MV-4-11 (cell line): ENCODE data around the gene TPST1.

Source experiments
- DNase-seq: peaks from one replicate; lab custom pipeline; 2025; lab: John Stamatoyannopoulos, UW

TPST1 gene

DNA sequence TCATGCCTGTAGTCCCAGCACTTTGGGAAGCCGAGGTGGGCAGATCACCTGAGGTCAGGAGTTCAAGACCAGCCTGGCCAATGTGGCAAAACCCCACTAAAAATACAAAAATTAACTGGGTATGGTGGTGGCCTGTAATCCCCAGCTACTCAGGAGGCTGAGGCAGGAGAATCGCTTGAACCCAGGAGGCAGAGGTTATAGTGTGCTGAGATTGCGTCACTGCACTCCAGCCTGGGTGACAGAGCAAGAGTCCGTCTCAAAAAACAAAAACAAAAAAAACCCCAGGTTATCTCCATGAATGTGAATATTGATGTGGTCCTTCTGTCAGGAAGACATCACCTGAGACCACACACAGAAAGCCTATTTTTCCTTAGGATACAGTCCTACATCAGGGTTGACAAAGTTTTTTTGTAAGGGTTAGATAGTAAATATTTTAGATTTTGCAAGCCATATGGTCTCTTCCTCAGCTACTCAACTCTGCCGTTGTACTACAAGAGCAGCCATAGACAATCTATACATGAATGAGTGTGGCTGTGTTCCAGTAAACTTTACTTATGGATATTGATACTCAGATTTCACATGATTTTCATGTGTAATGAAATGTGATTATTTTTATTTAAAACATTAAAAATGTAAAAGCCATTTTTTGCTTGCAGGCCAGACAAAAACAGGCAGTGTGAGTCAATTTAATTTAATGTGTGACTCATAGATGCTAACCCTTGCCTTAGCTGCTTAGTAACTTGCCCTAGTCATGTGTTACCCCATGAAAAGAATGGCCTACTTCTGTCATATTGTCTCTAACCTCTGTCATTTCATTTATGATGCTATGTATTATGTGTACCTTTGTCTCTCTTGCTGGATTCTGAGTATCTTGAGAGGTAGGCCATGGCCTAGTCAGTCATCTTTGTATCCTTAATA, 78.1 kb downstream of the TPST1 start:
- peak; percentile 12 for DNase-seq

DNA sequence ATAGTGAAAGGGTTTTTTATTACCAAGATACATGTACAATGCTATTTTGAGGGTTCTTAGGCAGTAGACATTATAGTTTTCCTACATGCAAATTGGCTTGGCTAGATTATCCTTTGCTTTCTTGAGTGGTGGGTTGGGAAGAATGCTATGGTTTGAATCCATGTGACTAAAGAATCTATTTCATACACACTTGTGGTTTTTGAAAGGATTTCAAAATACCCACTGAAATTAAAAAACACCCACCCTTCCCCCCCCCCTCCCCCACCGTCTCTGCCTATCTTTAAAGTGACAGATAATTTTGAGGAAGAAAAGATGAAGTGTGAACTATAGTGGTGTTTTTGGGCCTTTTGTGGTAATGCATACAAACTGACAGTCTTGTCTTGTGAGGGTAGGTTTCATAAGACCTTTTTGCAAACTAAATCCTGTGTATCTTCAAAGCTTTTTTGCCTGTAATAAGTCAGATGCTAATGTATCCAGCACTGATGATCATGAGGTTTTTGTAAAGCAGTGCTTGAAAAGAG, 90.9 kb downstream of the TPST1 start:
- DNase-seq = peak; percentile 94

DNA sequence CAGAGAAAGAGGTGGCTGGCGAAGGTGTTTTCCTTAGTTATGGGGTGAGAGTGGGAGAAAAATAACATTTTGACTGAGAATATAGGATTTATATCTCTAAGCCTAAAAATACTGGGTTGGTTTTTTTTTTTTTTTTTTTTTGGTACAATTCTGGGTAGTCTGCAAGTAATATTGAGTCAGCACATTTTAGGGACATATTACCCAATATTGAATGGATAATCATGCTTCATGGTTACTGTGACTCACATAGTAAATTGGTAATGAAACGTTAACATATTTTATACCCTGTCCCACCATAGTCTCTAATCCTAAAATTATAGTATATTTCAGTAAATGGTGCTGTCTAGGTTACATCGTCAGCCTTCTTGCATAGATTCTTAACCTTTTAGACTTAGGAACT, 91.4 kb downstream of the TPST1 start:
- peak; percentile 34 for DNase-seq

DNA sequence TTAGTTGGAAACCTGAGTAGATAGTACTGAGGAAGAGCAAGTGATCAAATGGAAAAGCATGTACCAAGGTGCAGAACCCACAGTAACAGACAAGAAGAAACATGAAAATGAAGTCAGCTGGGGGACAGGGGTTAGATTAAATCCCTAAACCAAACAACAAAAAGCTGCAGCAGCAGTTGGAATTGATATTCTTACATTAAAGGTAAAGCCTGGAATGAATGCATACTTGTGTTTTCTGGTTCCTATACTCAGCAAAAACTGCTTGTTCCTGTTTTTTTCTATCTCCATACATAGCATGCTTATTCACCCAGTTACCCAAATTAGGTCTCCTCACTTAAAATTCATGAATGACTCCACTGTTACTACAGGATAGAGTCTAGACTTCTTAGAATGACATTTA, 92.4 kb downstream of the TPST1 start:
- DNase-seq = peak; percentile 59

DNA sequence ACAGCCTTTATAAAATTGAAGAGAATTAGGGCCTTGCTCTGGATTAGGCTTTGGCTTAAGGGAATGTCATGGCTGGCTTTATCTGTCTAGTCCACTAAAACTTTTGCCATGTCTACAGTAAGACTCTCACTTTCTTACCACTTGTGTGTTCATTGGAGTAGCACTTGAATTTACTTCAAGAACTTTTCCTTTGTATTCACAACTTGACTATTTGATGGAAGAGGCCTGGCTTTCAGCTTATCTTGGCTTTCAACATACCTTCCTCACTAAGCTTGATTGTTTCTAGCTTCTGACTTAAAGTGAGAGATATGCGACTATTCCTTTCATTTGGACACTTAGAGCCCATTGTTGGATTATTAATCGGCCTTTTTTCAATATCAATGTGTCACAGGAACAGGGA, 96.1 kb downstream of the TPST1 start:
- no peak for DNase-seq

DNA sequence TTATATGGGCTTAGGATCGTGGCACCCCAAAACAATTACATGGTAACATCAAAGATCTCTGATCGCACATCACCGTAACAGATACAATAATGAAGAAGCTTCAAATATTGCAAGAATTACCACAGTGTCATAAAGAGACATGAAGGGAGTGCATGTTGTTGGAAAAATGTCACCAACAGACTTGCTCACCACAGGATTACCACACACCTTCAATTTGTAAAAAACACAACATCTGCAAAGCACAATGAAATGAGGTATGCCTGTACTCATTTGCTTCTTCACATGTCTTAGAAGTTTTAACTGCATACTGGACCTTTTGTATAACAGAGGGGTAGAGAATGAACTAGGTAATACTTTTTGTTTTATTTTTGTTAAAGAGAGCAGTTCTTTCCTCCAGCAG, 96.6 kb downstream of the TPST1 start:
- peak; percentile 57 for DNase-seq

DNA sequence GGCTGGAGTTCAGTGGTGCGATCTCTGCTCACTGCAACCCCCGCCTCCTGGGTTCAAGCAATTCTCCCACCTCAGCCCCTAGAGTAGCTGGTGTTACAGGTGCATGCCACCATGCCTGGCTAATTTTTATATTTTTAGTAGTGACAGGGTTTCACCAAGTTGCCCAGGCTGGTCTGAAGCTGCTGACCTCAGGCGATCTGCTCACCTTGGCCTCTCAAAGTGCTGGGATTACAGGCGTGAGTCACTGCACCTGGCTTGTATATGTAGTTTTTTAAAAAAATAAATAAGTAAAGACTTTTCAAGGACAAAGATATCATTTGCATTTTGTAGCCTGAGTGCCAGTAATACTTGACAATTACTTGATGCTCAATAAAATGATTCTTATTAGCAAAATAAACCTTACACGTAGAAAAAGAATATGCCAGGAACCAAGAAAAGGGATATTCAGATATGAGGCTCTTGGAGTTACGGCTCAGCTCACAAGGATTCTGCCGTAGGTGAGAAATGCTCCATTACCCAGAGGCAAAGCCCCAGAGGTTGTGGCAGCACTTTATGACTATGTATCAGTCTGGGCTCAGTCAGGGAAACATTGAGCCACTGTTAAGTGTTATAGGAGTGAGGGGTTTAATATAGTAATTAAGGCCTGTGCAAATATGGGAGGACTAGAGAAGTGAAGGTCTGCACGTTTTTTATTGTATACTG, 98.5 kb downstream of the TPST1 start:
- DNase-seq = no peak

DNA sequence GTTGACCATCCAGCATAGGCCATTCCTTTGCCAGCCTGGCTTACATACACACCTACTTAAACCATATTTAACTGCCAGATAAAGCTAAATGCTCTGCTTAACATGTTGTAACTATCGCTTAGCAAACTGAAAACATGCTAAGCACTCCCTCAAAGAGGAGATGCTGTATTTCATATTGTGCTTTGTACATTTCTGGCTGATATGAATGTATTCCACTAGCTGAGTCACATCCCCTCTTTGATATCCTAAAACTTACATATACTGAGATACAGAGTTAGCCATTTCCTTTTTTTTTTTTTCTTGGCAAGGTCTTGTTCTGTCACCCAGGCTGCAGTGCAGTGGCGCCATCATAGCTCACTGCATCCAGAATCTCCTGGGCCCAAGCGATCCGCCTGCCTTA, 99.4 kb downstream of the TPST1 start:
- peak; percentile 40 for DNase-seq

DNA sequence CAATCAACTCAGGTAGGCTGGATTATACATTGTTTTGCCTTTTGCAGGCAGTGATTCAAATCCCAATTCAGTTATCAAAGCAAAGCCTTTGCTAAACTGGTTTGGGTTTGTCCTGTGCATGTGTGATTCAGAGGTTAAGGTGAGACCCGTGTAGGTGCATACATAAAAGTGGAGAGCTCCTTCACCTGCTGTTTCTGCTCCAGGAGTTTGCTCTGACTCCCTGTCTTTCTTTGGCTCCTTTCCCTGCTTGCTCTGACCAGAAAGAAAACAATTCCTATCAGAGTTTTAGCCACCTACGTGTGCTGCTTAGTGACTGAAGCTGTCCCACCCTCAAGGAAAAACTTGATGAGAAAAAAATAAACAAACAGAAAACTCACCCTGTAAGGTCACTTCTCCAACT, 101.1 kb downstream of the TPST1 start:
- no peak for DNase-seq

DNA sequence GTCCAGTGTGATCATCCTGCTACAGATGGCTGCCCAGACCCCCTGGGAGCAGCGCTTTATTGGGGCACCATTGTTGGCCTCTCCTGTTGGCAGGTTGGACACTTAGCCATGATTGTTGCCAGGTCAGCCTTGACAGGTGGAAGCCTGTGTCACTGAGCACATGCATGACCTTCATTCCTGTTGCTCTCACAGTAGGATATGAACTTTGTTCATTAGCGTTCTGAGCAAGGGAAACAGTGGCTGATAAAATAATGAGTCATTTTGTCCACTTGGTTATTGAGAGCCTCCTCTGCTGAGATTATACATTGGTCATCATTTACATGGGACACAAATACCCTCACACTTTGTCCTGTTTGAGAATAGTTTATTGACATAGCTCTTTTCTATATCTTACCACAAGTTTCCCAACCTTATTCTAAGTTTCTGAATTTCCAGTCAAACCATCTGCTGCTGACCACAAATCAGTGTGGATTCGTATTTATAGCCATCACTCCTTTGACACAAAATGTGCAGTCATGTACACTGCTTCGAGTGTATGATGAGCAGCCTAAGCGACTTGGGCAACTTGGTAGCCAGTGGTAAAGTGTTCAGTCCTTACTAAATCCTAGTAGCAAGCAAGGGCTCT, 102.6 kb downstream of the TPST1 start:
- no peak for DNase-seq

DNA sequence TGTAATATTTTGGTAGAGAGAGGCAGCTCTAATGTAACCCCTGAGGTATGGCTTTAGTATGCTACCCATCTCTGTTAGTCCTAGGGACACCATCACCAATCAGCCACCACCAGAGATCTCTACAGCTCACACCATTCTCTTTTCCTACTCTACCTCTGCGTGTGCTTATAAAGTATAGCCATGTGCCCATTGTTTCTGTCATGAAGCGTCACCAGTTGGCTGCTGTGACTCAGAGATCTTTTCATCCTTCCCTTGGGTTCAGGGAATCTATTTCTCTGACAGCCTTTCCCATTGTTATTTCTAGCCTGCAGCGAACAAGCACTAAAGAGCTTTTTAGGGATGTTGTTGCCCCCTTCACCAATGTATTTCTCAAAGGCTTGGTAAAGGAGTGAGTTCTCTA, 103.3 kb downstream of the TPST1 start:
- DNase-seq = no peak

DNA sequence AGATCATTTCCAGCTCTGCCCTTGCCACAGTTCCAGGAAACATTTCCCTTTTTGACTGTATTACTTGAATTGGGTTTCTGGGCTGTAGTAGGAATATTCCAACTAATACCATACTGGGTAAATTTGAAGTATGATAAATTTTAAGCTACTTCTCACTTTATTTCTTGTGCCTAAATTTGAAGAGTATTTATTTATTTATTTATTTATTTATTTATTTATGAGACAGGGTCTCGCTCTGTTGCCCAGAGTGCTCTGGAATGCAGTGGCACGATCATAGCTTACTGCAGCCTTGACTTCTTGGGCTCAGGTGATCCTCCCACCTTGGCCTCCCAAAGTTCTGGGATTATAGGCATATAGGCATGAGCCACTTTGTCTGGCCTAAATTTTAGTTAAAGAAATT, 105.5 kb downstream of the TPST1 start:
- DNase-seq = no peak

DNA sequence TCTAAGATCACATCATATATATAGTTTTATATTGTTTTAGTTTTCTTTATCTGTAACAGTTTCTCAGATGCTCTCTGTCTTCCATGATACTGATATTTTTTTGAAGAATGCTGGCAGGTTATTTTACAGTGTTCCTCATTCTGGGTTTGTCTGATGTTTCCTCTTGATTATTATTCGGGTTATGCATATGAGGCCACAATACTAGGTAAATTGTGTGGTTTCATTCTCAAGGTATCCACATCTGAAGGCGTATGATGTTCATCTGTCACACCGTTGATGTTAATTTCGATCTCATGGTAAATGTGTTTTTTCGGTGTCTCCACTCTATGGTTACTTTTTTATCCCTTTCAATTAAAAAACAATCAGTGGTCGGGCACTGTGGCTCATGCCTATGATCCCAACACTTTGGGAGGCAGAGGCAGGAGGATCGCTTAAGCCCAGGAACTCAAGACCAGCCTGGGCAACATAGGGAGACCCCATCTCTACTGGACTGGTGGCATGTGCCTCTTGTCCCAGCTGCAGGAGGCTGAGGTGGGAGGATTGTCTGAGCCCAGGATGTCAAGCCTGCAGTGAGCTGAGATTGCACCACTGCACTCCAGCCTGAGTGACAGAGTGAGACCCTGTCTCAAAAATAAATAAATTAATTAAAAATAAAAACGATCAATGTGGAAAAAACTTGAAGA, 108.9 kb downstream of the TPST1 start:
- DNase-seq = no peak

DNA sequence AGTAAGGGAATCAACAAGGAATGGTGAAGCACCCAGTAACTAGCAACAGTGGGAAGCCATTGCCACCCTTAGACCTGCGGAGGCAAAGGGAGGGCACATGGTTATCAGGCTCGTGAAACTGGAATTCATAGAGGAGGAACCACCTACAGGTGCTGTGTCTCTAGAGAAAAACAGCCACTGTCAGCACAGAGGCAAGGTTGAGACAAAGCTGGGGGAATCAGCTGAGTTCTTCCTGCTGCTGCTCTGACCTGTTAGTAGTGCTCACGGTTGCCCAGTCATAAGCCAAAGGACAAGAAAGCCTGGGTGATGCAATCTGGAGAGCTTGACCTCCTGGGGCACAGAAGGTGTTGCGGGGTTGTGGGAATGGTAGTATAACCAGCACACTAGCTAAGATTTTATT, 110.1 kb downstream of the TPST1 start:
- no peak for DNase-seq

DNA sequence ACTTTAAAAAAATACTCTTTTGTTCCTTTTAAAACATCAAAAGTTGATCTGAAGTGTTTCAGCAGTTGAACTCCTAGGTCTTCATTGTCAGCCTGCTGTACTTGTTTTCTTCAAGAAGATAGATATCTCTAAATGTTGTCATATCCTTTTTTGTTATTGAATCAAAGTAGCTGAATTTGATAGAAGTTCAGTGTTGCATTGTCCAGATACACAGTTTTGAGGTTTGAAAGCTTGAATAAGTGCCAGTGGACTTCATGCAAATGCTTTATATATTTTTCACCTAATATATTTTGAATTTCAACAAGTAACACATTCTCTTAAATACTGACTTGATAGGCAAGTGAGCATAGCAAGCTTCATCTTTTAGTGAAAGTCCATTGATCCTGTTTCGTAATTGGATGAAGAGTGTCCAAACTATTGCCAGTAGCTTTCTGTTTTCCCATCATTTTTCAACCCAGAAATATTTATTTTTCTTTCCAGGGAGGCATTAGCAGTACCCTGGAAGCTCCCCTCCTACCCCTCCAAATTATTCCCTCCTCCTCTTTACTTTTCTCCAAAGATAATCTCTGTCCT, 114.4 kb downstream of the TPST1 start:
- DNase-seq = no peak

DNA sequence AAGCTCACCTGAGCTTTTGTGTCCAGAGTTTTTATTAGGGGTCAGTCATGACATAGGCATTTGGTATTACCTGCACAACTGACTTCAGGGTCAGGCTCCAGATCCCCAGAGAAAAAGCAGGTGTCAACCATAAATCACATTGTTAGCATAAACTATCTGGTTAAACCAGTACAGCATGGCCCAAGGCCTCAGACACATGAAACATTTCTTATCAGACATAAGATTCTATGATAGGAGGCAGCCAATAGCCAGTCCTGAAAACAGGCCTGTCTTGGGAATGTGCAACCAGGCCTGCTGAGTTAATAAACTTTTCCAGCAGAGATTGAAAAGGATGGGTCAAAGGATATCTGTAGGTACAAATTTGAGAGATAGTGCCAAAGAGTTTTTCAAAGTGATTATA, 116.1 kb downstream of the TPST1 start:
- DNase-seq = no peak

DNA sequence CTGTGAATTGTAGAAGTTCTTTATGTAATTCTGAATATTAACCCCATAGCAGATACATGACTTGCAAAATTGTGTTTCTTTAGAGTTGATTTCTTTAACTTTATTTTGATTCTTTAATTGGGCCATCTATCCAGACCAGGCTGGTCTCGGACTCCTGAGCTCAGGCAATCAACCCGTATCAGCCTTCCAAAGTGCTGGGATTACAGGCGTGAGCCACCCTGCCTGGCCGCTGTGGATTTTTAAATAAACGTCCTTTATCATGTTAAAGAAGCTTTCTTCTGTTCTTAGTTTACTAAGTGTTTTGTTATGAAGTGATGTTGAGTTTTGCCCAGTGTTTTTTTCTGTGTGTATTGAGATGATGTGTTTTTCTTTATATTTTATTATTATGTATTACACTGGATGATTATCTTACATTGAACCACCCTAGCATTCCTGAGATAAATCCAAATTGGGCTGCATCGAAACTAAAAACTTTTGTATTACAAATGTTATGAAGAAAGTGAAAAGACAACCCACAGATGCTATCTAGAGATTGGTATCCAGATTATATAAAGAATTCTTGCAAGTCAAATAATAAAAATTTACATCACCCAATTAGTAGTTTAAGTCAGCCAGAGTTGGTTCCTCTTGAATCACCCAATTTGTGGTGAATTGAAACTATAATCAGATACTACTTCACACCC, 118.1 kb downstream of the TPST1 start:
- no peak for DNase-seq

DNA sequence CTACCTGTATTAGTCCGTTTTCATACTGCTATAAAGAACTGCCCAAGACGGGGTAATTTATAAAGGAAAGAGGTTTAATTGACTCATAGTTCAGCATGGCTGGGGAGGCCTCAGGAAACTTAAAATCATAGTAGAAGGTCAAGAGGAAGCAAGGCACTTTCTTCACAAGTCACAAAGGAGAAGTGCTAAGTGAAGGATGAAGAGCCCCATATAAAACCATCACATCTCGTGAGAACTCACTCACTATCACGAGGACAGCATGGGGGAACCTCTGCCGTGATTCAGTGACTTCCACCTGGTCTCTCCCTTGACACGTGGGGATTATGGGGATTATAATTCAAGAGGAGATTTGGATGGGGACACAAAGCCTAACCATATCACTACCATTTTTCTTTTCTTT, 119.9 kb downstream of the TPST1 start:
- peak; percentile 54 for DNase-seq

DNA sequence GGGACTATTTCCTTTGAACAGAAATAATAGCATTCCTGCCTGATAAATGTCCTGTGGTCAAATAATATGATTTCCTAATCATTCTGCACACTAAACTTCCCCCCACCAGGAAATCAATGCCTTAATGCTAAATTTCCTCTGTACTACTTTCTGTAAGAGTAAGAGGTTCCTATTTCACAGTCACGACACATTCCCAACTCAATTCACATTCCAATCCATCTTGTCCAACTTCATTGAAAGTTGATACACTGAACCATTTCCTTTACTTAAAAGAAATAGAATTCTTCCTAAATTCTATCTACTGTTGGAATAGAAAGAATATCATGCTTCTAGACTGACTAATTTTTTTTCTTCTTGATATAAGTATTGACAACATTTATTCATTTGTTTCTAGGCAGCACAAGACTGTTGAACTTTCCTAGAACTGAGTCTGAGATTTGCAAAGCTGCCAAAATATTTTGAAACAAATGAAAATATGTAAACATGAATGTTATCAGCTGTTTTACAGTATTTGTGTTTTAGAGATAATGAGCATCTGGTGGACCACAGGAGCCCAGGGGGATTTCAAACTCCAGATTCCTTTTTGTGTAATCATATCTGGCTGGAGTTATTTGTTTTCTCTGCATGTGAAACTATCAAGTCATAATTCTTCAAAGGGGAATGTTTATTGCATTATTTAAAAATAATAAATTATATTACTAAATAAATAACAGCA, 121.5 kb downstream of the TPST1 start:
- DNase-seq = no peak

DNA sequence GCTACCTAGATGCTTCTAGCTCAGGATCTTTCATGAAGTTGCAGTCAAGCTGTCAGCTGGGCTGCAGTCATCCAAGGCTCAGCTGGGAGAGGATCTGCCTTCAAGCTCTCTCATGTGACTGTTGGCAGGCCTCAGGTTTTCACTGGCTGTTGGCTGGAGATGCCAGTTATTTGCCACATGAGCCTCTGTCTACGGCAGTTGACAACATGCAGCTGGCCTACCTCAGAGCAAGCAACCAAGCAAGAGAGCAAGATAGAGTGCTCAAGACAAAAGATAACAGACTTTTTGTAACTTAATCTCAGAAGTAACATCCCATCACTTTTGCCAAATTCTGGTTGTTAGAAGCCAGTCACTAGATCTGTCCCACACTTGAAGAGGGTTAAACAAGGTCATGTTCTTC, 125.8 kb downstream of the TPST1 start:
- no peak for DNase-seq

DNA sequence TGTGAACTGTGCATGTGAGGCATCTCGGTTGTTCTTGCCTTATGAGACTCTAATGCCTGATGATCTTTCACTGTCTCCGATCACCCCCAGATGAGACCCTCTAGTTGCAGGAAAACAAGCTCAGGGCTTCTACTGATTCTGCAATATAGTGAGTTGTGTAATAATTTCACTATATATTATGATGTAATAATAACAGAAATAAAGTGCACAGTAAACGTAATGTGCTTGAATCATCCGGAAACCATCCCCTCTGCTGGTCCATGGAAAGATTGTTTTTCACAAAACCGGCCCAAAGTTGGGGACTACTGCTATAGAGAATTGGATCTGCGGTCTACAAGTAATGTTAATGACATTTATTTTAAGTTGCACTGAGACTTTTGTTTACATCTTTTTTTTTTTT, 126.7 kb downstream of the TPST1 start:
- DNase-seq = no peak
